GM11168 (cell line): ENCODE results near the gene PCDHA7.
"Not testable (repeated sequence)": the region's sequence is repeated elsewhere in the genome, so short reads cannot be mapped to it uniquely, and the experiment has no call there.

Source experiments
- in situ Hi-C: fragments of 300-500 bp; cut with MboI; formaldehyde crosslinking; loops from one replicate; pipeline ENCODE4 v1.12.0; 2022; ENCODE audit warnings: low sequenced_read_pairs; ENCODE audit not compliant: unreplicated experiment

The PCDHA7 gene

GRCh38 chr5:140855772-140856674, 22.0 kb downstream of the PCDHA7 start, which contains the start of gene PCDHA10:
TSS of gene PCDHA10 (plus strand) at chr5:140855897. CDS start at chr5:140856049, 152 bp downstream.
- in situ Hi-C loops, result no loop called here

- in situ Hi-C loops, result no loop called here
These were observed 23.3 kb downstream of the PCDHA7 start for GRCh38 chr5:140857177-140857986.

DNA sequence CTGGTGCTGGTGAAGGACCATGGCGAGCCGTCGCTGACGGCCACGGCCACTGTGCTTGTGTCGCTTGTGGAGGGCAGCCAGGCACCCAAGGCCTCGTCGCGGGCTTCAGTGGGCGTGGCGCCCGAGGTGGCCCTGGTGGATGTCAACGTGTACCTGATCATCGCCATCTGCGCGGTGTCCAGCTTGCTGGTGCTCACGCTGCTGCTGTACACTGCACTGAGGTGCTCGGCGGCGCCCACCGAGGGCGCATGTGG, 23.8 kb downstream of the PCDHA7 start:
- in situ Hi-C loops, result no loop called here

- in situ Hi-C loops, result no loop called here
These were observed 28.6 kb downstream of the PCDHA7 start for GRCh38 chr5:140862441-140863295.

DNA sequence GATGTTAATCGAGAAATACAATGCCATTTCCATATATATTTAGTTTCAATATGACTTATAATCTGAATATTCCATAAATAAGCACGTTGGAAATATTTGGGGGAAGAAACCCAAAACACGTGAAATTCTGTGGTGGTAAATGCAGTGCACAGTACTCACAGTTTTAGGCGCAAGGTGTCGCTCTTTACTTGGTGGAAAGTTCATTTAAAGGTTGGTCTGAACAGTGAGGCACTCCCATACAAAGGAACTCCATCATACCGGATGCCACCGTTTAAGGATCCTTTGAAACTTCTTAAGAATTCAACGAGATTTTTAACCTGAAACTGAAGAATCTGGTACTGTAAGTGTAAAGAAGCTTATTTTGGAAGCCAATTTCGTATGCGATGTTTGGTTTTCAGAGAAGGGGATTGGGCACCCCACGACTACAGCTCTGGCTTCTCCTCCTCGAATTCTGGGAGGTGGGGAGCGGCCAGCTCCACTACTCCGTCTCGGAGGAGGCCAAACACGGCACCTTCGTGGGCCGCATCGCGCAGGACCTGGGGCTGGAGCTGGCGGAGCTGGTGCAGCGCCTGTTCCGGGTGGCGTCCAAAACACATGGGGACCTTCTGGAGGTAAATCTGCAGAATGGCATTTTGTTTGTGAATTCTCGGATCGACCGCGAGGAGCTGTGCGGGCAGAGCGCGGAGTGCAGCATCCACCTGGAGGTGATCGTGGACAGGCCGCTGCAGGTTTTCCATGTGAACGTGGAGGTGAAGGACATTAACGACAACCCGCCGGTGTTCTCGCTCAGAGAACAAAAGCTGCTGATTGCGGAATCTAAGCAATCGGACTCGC, 34.9 kb downstream of the PCDHA7 start, which contains the start of gene PCDHA11:
PCDHA11 (plus strand) TSS at position 237 of the 834 bp plus-strand sequence; CDS start at position 384, 147 bp downstream.
- in situ Hi-C loops, result no loop called here

- in situ Hi-C loops, result no loop called here
These were observed 35.5 kb downstream of the PCDHA7 start for GRCh38 chr5:140869555-140869886.

DNA sequence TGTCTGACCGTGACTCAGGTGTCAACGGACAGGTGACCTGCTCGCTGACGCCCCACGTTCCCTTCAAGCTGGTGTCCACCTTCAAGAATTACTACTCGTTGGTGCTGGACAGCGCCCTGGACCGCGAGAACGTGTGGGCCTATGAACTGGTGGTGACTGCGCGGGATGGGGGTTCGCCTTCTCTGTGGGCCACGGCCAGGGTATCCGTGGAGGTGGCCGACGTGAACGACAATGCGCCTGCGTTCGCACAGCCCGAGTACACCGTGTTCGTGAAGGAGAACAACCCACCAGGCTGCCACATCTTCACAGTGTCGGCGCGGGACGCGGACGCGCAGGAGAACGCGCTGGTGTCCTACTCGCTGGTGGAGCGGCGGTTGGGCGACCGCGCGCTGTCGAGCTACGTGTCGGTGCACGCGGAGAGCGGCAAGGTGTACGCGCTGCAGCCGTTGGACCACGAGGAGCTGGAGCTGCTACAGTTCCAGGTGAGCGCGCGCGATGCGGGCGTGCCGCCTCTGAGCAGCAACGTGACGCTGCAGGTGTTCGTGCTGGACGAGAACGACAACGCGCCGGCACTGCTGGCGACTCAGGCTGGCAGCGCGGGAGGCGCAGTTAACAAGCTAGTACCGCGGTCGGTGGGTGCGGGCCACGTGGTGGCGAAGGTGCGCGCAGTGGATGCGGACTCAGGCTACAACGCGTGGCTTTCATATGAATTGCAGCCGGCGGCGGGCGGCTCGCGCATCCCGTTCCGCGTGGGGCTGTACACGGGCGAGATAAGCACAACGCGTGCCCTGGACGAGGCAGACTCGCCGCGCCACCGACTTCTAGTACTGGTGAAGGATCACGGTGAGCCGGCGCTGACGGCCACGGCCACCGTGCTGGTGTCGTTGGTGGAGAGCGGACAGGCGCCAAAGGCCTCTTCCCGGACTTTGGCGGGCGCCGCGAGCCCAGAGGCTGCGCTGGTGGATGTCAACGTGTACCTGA, 36.4 kb downstream of the PCDHA7 start:
- in situ Hi-C loops, result no loop called here

DNA sequence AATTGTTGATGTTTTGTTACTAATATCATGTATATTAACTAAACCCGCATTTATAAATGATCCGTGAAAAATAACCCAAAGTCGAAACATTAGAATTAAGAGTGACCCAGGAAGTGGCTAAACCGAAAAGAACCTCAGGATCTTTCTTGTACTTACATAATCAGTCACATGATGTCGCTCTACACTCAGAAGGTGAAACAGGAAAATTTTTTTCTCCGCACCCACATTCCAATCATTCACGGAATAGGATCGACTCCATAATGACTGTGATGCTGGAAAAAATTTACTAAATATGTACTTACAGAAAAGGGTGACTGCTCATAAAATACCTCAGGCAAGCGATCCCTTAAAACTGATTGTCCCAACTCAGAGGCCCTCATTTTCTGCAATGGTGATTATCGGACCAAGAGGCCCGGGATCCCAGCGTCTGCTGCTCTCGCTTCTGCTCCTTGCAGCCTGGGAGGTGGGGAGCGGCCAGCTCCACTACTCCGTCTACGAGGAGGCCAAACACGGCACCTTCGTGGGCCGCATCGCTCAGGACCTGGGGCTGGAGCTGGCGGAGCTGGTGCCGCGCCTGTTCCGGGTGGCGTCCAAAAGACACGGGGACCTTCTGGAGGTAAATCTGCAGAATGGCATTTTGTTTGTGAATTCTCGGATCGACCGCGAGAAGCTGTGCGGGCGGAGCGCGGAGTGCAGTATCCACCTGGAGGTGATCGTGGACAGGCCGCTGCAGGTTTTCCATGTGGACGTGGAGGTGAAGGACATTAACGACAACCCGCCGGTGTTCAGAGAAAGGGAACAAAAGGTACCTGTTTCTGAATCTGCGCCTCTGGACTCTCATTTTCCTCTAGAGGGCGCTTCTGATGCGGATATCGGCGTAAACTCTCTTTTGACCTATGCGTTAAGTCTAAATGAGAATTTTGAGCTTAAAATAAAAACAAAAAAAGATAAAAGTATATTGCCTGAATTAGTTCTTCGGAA, 41.3 kb downstream of the PCDHA7 start, which contains the start of gene PCDHA12:
PCDHA12 (plus strand) TSS at position 224 of the 981 bp plus-strand sequence; CDS start at position 389, 165 bp downstream.
- in situ Hi-C loops, result no loop called here

DNA sequence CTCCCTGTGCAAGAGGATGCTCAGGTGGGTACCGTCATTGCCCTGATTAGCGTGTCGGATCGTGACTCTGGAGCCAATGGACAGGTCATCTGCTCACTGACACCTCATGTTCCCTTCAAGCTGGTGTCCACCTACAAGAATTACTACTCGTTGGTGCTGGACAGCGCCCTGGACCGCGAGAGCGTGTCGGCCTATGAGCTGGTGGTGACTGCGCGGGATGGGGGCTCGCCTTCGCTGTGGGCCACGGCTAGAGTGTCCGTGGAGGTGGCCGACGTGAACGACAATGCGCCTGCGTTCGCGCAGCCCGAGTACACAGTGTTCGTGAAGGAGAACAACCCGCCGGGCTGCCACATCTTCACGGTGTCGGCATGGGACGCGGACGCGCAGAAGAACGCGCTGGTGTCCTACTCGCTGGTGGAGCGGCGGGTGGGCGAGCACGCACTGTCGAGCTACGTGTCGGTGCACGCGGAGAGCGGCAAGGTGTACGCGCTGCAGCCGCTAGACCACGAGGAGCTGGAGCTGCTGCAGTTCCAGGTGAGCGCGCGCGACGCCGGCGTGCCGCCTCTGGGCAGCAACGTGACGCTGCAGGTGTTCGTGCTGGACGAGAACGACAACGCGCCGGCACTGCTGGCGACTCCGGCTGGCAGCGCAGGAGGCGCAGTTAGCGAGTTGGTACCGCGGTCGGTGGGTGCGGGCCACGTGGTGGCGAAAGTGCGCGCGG, 42.6 kb downstream of the PCDHA7 start:
- in situ Hi-C loops, result not testable (repeated sequence)

DNA sequence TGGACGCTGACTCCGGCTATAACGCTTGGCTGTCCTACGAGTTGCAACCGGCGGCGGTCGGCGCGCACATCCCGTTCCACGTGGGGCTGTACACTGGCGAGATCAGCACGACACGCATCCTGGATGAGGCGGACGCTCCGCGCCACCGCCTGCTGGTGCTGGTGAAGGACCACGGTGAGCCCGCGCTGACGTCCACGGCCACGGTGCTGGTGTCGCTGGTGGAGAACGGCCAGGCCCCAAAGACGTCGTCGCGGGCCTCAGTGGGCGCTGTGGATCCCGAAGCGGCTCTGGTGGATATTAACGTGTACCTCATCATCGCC, 43.2 kb downstream of the PCDHA7 start:
- in situ Hi-C loops, result no loop called here

DNA sequence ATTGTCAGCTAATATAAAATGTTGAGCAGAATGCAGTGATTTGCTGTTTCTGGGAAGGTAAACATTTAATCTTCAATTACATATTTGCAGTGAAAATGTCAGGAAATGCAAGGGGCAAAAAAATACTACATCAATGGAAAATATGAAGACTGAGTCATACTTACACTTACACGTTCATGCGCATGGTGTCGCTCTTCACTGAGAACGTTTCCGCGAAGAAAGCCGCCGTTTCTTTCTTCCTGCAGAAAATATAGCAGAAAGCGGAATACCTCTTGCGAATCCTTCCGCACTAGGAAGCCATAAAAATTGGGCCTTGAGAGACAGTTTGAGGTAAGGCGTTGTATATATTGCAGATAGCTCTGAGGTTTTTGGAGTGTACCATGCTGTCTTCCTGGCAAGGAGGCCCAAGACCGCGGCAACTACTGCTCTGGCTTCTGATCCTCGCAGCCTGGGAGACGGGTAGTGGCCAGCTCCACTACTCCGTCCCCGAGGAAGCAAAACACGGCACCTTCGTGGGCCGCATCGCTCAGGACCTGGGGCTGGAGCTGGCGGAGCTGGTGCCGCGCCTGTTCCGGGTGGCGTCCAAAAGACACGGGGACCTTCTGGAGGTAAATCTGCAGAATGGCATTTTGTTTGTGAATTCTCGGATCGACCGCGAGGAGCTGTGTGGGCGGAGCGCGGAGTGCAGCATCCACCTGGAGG, 48.0 kb downstream of the PCDHA7 start, which contains the start of gene PCDHA13:
PCDHA13 (plus strand) TSS at position 236 of the 702 bp plus-strand sequence; CDS start at position 381, 145 bp downstream.
- in situ Hi-C loops, result no loop called here

- in situ Hi-C loops, result no loop called here
These were observed 48.5 kb downstream of the PCDHA7 start for GRCh38 chr5:140882591-140882899.

GRCh38 chr5:140883373-140883772, 49.3 kb downstream of the PCDHA7 start:
- in situ Hi-C loops, result no loop called here

DNA sequence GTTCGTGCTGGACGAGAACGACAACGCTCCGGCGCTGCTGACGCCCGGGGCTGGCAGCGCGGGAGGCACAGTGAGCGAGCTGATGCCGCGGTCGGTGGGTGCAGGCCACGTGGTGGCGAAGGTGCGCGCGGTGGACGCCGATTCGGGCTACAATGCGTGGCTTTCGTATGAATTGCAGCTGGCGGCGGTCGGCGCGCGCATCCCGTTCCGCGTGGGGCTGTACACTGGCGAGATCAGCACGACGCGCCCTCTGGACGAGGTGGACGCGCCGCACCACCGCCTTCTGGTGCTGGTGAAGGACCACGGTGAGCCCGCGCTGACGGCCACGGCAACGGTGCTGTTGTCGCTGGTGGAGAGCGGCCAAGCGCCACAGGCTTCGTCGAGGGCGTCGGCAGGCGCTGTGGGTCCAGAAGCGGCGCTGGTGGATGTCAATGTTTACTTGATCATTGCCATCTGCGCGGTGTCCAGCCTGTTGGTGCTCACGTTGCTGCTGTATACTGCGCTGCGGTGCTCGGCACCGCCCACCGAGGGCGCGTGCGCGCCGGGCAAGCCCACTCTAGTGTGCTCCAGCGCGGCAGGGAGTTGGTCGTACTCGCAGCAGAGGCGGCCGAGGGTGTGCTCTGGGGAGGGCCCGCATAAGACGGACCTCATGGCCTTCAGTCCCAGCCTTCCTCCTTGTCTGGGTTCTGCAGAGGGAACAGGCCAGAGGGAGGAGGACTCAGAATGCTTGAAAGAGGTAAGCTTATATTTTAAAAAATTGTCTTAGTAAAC, 50.0 kb downstream of the PCDHA7 start:
- in situ Hi-C loops, result no loop called here
